IPS-18a (cell line): Measurements from ENCODE around the gene PFKP.

Experiments used
- H3K27ac ChIP-seq: one replicate; pipeline ENCODE4 v1.5.1; 2013; ENCODE audit warnings: low read length
- H3K27me3 ChIP-seq: one replicate; pipeline ENCODE4 v1.6.1; 2013; ENCODE audit warnings: mild to moderate bottlenecking, low read length; ENCODE audit not compliant: control insufficient read depth, insufficient read depth
- H3K36me3 ChIP-seq: one replicate; pipeline ENCODE4 v1.6.1; 2013; ENCODE audit warnings: low read depth, low read length; ENCODE audit not compliant: control insufficient read depth
- H3K4me1 ChIP-seq: one replicate; pipeline ENCODE4 v1.6.1; 2013; ENCODE audit warnings: low read depth, low read length; ENCODE audit not compliant: control insufficient read depth
- H3K4me3 ChIP-seq: one replicate; pipeline ENCODE4 v1.5.1; 2013; ENCODE audit warnings: low read length
- H3K9ac ChIP-seq: one replicate; pipeline ENCODE4 v1.6.1; 2013; ENCODE audit warnings: mild to moderate bottlenecking, low read length, moderate library complexity
- H3K9me3 ChIP-seq: one replicate; pipeline ENCODE4 v1.6.1; 2013; ENCODE audit warnings: low read depth, low read length; ENCODE audit not compliant: control insufficient read depth

The PFKP gene

DNA sequence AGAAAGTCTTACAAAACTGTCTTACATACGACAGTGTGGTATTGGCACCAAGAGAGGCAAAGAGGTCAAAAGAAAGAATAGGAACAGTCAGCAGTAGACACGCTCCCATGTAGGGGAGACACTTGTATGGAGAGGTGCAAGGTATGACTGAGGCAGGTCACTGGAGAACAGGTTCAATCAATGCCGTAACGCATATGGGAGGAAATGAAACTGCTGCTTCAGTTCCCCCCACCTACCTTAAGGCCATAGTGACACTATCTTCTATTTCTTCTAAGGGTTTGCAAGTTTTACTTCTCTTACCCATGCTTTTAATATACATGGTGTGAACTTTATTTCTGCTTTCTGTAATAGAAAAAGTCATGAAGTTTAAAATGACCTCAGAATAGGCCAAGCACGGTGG lies 110.7 kb downstream of the PFKP start:
- Histone ChIP-seq H3K36me3 (no peaks in the 10 kb centered on the region), H3K4me3 (no peak overlapping the region), H3K27me3 (no peaks in the 10 kb centered on the region), H3K9ac (no peak overlapping the region), H3K27ac (no peak overlapping the region), H3K4me1 (peaks cover 7% of the 10 kb centered on the region), H3K9me3 (no peaks in the 10 kb centered on the region)

DNA sequence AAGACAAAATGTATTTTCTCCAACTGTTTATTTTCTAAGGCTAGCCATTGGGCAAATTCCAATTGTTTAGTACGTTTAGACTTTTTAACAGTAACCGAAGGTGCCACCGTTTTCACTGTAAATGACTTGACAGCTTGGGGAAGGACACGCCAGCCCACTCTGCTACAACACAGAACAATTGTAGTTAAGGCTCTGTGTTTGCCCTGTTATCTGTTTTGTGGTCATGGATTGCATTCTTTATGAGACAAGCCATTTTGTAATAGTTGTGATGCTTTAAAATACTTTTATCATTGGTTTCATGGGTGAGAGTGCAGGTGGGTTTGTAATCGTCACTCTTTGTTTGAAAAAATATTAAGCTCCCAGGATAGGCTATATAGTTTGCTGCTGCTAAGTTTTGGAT lies 111.8 kb downstream of the PFKP start:
- Histone ChIP-seq H3K27me3 (no peaks in the 10 kb centered on the region), H3K27ac (no peak overlapping the region), H3K4me1 (peaks cover 11% of the 10 kb centered on the region), H3K4me3 (no peak overlapping the region), H3K36me3 (no peaks in the 10 kb centered on the region), H3K9ac (no peak overlapping the region), H3K9me3 (no peaks in the 10 kb centered on the region)

DNA sequence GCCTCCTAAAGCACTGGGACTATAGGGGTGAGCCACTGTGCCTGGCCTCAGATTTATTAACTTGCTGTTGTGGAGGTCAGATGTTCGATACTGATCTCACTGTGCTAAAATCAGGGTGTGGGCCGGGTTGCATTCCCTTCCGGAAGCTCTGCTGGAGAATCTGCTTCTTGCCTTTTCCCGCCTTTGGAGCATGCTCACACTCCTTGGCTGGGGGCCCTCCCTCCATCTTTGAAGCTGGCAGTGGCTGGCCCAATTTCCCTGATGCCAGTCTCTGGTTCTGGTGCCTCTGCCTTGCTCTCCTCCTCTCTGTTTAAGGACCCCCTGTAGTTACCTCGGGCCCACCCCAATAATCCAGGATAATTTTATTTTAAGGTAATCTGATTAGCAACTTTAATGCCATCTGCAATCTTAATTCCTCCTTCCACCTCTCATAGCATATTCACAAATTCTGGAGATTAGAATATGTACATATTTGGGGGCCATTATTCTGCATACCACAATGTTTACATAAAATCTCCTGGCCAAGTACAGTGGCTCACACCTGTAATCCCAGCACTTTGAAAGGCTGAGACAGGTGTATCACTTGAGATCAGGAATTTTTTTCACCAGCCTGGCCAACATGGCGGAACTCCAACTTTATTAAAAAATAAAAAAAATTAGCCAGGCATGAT lies 113.1 kb downstream of the PFKP start:
- Histone ChIP-seq H3K4me1 (peaks cover 11% of the 10 kb centered on the region), H3K27me3 (no peaks in the 10 kb centered on the region), H3K9me3 (no peaks in the 10 kb centered on the region), H3K9ac (no peak overlapping the region), H3K36me3 (no peaks in the 10 kb centered on the region), H3K27ac (no peak overlapping the region), H3K4me3 (no peak overlapping the region)

DNA sequence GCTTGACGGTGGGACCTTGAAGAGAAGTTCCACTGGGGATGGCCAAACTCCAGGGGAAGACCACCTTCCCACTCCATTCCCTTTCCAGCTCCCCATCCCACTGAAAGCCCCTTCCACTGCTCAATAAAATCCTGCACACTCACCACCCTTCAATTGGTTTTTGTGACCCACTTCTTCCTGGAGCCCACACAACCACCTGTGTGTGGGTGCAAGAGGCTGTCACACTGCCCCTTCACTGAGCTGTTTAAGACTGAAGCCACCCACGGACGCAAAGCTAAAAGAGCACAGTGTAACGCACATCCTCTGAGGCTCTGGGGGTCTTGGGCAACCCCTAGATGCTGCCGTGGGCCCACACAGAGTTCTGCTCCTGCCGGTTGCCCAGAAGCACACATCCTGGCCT lies 118.0 kb downstream of the PFKP start:
- Histone ChIP-seq H3K27me3 (no peaks in the 10 kb centered on the region), H3K4me3 (no peak overlapping the region), H3K9me3 (no peaks in the 10 kb centered on the region), H3K4me1 (peaks cover 16% of the 10 kb centered on the region), H3K27ac (no peak overlapping the region), H3K36me3 (no peaks in the 10 kb centered on the region), H3K9ac (no peak overlapping the region)

DNA sequence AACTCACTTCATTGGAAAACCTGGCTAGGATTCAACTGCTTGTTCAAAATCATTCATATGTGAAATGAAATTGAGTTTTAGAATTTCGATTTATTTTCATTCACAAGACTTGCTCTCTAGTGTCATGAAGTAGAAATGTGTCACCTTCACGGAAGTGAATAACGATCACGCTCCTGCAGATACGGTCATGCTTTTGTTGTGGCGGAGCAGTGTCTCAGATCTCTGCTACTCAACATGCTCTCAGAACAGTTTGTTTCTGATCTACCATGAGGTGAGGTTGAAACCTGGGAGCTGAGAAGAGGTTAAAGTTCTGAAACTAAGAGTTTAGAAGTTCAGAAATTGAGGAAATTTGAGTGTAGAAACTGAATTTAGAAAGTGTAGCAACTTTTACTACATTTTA lies 119.0 kb downstream of the PFKP start:
- Histone ChIP-seq H3K4me1 (peaks cover 16% of the 10 kb centered on the region), H3K27me3 (no peaks in the 10 kb centered on the region), H3K9me3 (no peaks in the 10 kb centered on the region), H3K9ac (no peak overlapping the region), H3K4me3 (no peak overlapping the region), H3K27ac (no peak overlapping the region), H3K36me3 (no peaks in the 10 kb centered on the region)
